Fibroblast of upper back skin (primary cell): Measurements from ENCODE around the gene RASL10A.

Experiments used
- DNase-seq: peaks from one replicate; pipeline ENCODE4 v3.0.0-alpha.2; 2013

RASL10A gene

DNA sequence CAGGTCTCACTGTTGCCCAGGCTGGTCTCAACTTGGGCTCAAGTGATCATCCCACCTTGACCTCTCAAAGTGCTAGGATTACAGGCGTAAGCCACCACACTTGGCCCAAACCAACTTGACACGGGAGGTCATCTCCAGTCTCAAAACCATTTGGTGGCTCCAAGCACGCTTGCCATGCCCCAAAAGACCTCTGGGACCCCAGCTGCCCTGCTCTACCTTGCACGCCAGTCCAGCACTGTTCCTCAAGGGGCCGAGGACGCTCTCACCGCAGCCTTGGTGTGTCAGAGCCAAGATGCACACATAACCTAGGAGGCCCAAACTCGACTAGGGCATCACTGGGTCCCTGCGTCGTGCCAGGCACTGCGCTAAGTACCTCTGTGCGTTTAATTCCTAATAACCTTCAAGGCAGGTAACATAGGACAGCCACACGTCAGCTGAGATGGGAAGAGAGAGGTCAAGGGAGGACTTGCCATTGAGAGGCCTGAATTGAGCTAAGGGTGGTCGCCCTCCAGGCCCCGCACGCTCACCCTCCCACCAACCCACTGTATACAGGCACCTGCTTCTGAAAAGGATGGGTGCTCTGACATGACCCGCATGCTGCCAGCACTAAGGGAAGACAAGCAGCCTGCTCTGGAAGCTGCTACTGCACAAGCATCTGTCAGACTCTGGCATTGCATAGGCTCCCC lies 13.6 kb downstream of the RASL10A start:
- DNase-seq = no peak

DNA sequence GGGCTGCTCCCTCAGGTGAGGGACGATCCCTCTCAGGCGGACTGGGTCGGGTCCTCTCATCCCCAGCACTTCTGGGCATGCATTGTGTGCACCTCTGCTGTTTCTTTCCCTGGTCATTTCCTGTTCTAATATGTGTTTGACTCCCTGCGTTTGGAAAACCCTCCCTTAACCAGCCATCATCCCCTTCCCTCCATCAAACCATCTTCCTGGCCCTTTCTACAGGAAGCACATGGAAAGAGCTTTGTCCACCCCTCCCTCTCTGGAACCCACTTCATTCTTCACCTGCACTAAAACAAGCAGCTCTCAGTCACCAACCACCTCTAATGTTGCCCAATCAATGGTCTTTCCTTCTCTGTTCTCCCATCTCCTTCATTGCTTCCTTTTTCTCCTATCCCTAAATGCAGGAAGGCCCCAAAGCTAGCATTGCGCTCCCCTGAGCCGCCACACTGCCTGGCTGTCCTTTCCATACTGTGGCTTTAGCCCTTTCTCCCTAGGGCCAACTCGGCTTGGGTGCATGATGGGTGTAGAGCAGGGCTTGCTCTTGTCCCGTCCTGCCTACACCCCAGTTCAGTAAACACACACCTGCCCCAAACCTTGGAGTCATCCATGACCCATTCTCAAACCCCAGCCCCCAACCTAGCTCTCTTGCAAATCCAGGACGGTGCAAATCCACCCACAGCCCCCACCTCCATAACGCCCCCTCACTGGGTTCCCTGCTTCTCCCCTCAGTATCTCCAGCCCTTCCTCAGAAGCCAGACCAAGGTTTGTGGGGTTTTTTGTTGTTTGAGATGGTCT lies 14.5 kb downstream of the RASL10A start:
- DNase-seq = no peak

- no peak for DNase-seq
Observed at GRCh38 chr22:29300467-29300806, 15.1 kb downstream of the RASL10A start.

- DNase-seq = no peak
Observed at GRCh38 chr22:29299136-29299900, 16.2 kb downstream of the RASL10A start.

DNA sequence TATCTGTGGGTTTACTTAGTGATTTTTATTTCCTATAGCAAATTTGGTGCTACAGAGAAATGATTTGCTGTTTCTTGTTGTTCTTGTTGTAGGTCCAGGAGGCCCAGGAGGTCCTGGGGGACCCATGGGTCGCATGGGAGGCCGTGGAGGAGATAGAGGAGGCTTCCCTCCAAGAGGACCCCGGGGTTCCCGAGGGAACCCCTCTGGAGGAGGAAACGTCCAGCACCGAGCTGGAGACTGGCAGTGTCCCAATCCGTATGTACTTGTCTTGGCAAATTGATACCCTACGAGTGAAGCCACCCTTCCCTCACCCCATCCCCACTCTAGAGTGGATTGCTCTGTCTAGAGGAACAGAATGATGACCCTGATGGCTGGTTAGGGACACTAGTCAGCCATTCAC lies 16.9 kb downstream of the RASL10A start:
- no peak for DNase-seq

DNA sequence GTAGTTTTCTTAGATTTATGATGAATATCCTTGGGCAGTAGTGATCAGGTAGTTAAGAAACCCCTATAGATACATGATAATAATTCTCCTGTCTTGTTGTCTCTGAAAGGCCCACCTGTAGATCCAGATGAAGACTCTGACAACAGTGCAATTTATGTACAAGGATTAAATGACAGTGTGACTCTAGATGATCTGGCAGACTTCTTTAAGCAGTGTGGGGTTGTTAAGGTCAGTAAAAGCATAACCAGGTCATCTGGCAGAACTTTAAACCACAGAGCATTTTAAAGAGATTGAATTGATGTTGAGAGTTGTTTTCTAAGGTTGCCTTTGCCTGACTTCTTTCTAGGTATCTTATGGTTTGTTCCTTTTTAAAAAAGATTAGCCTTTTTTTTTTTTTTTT lies 23.1 kb downstream of the RASL10A start:
- DNase-seq = no peak

DNA sequence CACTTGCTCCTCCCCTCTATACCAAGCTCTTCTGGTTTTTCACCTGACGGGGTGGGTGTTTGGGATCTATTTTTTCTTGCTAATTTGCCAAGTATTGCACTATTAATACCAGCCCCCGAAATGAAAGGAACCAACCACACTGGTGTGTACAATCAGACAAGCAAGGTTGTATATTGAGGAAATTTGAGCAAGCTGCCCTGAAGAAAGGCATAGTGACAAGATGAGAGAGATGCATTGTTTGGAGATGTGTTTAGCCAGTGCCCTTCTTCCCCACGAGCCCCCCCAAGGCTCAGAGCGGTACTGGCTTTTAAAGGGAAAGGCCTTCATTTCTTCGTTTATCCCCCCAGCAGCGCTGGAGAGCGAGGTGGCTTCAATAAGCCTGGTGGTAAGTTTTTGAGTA lies 24.3 kb downstream of the RASL10A start:
- no peak for DNase-seq

- DNase-seq = no peak
Observed at GRCh38 chr22:29290061-29290460, 25.4 kb downstream of the RASL10A start.

DNA sequence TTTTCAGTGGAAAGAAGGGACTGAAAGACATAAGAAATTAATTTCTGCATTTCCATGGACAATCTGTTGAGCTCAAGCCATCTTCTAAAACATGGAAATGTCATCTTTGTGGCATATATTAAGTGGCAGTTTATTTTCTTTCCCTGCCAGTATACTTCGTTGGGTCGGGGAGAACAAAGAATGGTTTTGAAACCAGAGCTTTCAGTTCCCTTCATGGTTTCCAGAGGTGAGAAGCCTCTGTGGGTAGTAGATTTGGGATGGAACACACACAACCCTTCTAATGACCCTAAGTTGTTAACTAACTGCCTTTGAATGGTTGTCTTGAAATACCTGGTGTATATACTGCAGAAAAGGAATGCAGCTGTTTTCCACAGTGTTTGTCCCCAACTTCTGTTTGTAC lies 26.7 kb downstream of the RASL10A start:
- no peak for DNase-seq

DNA sequence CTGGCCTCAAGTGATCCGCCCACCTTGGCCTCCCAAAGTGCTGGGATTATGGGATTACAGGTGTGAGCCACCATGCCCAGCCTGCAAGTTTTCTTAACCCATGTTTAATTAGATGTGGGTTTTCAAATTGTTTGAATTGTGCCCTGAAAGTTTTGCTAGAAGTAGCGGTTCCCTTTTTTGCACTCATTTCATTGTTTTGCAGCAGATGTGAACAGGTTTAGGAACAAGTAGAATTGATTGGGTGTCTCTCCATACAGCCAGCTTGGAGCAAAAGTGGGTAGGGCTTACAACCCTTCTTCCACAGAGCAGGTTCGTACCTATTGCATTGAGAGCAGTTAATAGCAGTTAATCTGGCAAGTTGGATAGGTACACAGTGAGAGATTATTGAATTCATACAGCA lies 31.3 kb downstream of the RASL10A start:
- DNase-seq = no peak

- DNase-seq = no peak
Observed at GRCh38 chr22:29277927-29278326, 37.6 kb downstream of the RASL10A start.

DNA sequence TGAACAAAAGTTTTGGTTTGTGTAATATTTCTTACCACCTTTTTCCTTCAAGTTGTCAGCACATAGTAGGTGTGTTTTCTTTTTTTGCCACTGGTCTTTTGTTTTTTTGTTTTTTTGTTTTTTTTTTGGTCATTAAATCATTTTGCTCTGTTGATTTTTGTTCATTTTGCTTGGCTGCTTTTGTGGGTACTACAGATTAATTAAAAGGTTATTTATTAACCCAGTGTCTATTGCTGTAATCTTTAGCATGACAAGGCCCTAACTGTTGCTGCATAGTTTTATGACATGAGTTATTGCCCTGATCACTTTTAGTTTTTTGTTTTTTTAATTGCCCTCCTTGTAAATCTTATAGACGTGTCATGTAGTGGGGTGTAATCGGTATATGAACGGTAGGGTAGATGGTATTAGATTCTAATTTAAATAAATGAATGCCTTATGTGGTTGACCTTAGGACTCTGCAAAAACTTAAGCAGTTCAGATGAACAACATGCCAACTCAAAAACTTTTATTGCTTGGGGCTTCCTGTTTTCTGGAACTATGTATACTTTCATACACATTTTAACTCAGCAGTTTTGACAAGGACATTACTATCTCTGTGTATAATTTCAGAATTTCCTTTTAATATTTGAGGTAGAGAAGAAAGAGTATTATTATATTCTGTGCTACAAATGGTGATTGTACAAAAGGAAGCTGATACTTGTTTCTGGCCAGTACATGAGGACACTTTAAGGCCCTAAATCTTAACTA lies 39.5 kb downstream of the RASL10A start:
- no peak for DNase-seq

DNA sequence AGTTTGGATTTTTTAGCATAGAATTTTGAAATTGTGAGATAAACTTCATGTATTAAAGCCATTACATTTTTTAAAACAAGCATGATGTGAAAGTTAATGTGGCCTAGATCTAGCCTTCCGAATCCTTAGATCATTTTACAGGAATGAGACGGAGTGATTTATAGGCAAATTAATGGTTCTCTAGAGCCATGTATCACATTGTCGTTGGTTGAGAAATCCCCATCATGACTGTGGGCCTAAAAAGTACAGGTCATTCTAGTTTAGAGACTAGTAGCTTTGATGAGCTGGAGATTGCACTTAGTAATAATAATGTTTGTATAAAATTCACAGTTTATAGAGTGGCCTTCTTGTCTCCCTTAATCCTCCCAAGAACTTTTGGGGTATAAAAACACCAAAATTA lies 40.3 kb downstream of the RASL10A start:
- DNase-seq = no peak

DNA sequence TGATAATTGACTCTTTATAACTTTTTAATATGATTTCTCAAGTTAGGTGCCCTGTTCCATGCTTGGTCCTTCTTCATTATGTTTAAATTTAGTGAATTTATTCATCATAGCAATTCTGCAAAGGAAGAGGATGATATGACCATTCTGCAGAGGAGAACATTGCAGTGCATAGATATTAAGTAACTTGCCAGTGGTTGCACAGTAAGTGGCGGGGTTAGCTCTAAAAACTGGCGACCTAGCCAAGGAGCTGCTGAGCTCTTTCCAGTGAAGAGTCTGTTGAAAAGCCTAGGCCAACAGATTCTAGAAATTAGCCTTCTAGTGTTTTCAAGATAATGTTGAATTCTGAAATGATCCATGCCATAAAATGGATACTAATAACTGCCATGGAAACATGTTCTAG lies 42.9 kb downstream of the RASL10A start:
- DNase-seq = no peak

DNA sequence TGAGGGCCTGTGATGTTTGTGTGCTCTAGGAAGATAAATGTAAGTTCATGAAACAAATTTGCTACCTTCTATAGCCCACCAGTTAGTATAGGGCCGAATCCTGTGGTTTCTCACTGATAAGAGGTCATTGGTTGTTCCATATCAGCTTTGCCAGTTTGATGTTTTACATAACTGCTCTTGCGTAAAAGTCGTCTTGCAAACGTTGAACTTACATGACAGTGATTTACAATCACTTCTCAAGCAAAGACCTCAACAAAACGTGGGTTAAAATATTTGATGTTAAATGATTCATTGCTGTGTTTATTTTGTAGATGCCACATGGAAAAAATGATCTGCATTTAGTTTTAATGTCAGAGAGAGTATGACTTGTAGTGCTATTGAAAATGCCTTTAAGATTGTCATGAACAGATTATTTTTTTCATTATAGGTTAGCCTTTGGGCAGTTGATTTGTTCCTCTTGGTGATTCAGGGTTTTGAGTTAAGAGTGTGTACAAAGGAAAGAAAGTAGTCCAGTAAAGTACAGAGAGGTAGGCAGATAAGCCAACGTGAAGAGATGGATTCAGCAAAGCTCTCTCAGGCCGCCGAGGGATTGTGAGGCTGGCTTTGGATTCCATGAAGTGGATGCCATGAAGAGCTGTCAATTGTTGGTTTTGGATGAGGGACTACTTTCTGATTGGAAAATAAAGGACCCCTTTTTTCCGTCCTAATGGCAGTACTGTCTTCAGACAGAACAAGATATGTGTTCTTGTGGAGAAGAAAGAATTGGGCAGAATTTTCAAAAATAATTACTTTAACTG lies 44.8 kb downstream of the RASL10A start:
- peak; percentile 33 for DNase-seq

DNA sequence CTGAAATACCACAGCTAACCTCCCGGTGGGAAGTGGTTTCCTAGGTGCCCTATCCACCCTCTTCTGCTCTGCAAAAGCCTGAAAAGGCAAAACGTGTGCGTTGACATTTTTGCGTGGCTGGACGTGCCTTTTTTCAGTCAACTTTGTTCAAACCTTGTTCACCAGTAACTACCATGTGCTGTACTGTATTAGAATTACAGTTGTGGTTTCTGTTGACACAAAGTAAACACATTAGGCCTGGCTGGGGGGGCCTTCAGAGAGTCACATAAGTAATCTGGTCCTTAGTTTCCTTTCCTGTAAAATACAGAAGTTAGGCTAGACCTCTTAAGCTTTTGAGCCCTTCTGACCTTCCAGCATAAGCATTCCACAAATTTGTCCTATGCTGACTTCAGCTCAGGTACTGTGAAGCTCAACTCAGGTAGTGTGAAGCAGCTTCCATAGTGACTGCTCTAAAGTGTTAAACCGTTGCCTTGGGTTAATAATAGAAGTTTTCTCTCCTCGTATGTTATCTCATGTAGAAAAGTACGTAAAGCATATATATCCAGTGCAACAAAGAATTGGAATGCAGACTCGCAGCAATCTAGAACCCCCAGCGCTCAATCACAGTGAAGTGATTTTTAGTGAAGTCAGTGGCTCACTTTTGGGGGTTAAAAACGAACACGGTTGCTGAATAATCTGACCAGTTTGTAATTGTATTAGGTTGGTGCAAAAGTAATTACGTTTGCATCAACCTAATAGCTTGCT lies 45.6 kb downstream of the RASL10A start:
- DNase-seq = no peak

GRCh38 chr22:29269230-29269604 lies 46.3 kb downstream of the RASL10A start:
- DNase-seq = no peak

GRCh38 chr22:29268511-29269229 lies 46.8 kb downstream of the RASL10A start:
- peak; percentile 63 for DNase-seq

- peak; percentile 97 for DNase-seq
Observed at GRCh38 chr22:29267858-29268510, 47.5 kb downstream of the RASL10A start, which contains the start of the genes EWSR1 and RHBDD3. TSS of gene EWSR1 (plus strand) at chr22:29268268. CDS start at chr22:29268337, 69 bp downstream. TSS of gene RHBDD3 (minus strand) at chr22:29267981. CDS start at chr22:29265626, 2,355 bp downstream.

GRCh38 chr22:29267462-29267857 lies 48.0 kb downstream of the RASL10A start:
- DNase-seq = no peak
